ENCODE data around the gene PPP1R36.
"Not testable (repeated sequence)": the region's sequence is repeated elsewhere in the genome, so short reads cannot be mapped to it uniquely, and the experiment has no call there.

DNA sequence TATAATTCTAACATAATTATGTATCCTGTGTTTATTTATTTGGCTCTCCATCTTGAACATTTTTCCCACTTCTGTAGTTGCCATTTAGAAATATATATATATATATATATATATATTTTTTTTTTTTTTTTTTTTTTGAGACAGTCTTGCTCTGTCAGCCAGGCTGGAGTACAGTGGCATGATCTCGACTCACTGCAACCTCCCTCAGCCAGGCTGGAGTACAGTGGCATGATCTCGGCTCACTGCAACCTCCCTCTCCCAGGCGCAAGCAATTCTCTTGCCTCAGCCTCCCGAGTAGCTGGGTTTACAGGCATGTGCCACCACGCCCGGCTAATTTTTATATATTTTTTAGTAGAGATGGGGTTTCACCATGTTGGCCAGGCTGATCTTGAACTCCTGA is 32.1 kb upstream of the PPP1R36 start:
- TF ChIP-seq, protein P1, sequence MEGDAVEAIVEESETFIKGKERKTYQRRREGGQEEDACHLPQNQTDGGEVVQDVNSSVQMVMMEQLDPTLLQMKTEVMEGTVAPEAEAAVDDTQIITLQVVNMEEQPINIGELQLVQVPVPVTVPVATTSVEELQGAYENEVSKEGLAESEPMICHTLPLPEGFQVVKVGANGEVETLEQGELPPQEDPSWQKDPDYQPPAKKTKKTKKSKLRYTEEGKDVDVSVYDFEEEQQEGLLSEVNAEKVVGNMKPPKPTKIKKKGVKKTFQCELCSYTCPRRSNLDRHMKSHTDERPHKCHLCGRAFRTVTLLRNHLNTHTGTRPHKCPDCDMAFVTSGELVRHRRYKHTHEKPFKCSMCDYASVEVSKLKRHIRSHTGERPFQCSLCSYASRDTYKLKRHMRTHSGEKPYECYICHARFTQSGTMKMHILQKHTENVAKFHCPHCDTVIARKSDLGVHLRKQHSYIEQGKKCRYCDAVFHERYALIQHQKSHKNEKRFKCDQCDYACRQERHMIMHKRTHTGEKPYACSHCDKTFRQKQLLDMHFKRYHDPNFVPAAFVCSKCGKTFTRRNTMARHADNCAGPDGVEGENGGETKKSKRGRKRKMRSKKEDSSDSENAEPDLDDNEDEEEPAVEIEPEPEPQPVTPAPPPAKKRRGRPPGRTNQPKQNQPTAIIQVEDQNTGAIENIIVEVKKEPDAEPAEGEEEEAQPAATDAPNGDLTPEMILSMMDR (IDR thresholded peaks at IDR 0.05) = not testable (repeated sequence)
- not testable (repeated sequence) for TF ChIP-seq POLR2A (IDR thresholded peaks at IDR 0.05)
